Natural killer cell (primary cell): ENCODE results near the gene PCBD1. TPM values are rescaled to one million over a fixed set of nuclear protein-coding genes. Genes with fewer than 3 reads are reported as not detected.

Experiments used
- ATAC-seq, 3 donors: fragments of 150-1000 bp in 2 of 3; fragments of 200-7000 bp in 1 of 3; cut with Tn5 transposase; 1 replicate in 1 of 3; 2 replicates in 2 of 3; pipeline ENCODE4 v1.10.0; 2021; ENCODE audit warnings: mild to moderate bottlenecking in 2 of 3, moderate library complexity in 2 of 3
- DNase-seq, 2 donors: peaks; one replicate each; pipeline versions ENCODE4 v3.0.0 to v3.0.0-alpha.2; 2013 to 2021; ENCODE audit warnings: mixed read lengths in 1 of 2
- H3K27ac ChIP-seq: one replicate; pipeline ENCODE4 v1.5.1; 2013; ENCODE audit warnings: mild to moderate bottlenecking, low read length
- H3K27me3 ChIP-seq: one replicate; pipeline ENCODE4 v1.6.1; 2013; ENCODE audit warnings: low read length; ENCODE audit not compliant: control insufficient read depth, insufficient read depth
- H3K36me3 ChIP-seq: one replicate; pipeline ENCODE4 v1.6.1; 2013; ENCODE audit warnings: low read length; ENCODE audit not compliant: control insufficient read depth, insufficient read depth
- H3K4me1 ChIP-seq: one replicate; pipeline ENCODE4 v1.6.1; 2013; ENCODE audit warnings: low read length; ENCODE audit not compliant: control insufficient read depth, insufficient read depth
- H3K4me3 ChIP-seq: one replicate; pipeline ENCODE4 v1.5.1; 2013; ENCODE audit warnings: low read length
- H3K9me3 ChIP-seq: one replicate; pipeline ENCODE4 v1.6.1; 2013; ENCODE audit warnings: low read length; ENCODE audit not compliant: control insufficient read depth, insufficient read depth
- H3K27ac Mint-ChIP-seq, 2 donors: one replicate each; pipeline ENCODE4 v1.8.0; 2022; ENCODE audit warnings: mild to moderate bottlenecking in 2 of 2, mixed read lengths in 2 of 2, moderate library complexity in 1 of 2
- H3K27me3 Mint-ChIP-seq, 2 donors: one replicate each; pipeline ENCODE4 v1.8.0; 2022; ENCODE audit warnings: low read depth in 2 of 2, mixed read lengths in 2 of 2
- H3K36me3 Mint-ChIP-seq: one replicate; pipeline ENCODE4 v1.8.0; 2022; ENCODE audit warnings: mixed read lengths
- H3K4me1 Mint-ChIP-seq, 2 donors: one replicate each; pipeline ENCODE4 v1.8.0; 2022; ENCODE audit warnings: mixed read lengths in 2 of 2
- H3K4me3 Mint-ChIP-seq: one replicate; pipeline ENCODE4 v1.8.0; 2022; ENCODE audit warnings: mild to moderate bottlenecking, moderate library complexity, mixed read lengths
- H3K9me3 Mint-ChIP-seq, 2 donors: one replicate each; pipeline ENCODE4 v1.8.0; 2022; ENCODE audit warnings: mixed read lengths in 2 of 2
- WGBS: methylation state at CpG from one replicate; pipeline ENCODE4 v1.1.7; 2013; ENCODE audit warnings: missing lambda C conversion rate; ENCODE audit not compliant: insufficient coverage; 5-methylcytosine and 5-hydroxymethylcytosine counted together
- intact Hi-C: fragments of 100-400 bp; cut with micrococcal nuclease; formaldehyde crosslinking; loops from one replicate; pipeline ENCODE4 v1.14.2; 2022
- total RNA-seq, 4 donors: library from RNA; stranded (reverse); fragments of 120-200 nt in 1 of 4; gene quantifications; one replicate each; pipeline versions ENCODE4 v1.2.3 to v1.2.4, GENCODE V29; 2013 to 2022
- TF ChIP-seq, protein P1 (sequence below): fragments of 200-600 bp; IDR thresholded peaks from one replicate; pipeline ENCODE4 v1.8.0; 2022; ENCODE audit warnings: antibody characterized with exemption

The PCBD1 gene
- total RNA-seq, 3 donors from 2014 or later (not counting 1 experiment from before 2014, with no cell fraction given): 7.2 to 15.3 (median 10.4) TPM

DNA sequence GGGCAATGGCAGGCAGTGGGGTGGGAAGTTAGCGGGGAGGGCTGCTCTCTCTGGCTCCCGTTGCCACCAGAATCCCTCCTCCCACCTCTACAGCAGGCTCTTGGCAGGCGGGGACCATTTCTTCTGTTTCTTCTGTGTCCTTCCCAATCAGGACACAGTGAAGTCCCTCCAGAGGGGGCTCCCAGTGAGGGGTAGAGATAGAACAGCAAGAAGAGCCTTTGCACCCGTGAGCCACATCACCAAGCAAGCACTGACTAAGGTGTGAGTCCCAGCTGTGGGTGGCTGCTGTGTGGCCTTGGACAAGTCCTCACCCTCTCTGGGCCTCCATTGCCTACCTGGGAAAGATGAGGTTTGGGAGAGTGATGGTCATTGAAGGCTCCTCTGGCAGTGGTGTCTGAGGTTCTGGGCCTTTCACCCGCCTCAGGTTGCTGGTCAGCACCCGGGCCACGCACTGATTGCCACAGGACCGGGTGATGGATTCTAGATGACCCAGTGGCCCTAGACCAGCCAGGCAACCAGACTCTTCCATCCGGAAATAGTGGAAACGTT, 26.0 kb upstream of the PCBD1 start:
- TF ChIP-seq, protein P1, sequence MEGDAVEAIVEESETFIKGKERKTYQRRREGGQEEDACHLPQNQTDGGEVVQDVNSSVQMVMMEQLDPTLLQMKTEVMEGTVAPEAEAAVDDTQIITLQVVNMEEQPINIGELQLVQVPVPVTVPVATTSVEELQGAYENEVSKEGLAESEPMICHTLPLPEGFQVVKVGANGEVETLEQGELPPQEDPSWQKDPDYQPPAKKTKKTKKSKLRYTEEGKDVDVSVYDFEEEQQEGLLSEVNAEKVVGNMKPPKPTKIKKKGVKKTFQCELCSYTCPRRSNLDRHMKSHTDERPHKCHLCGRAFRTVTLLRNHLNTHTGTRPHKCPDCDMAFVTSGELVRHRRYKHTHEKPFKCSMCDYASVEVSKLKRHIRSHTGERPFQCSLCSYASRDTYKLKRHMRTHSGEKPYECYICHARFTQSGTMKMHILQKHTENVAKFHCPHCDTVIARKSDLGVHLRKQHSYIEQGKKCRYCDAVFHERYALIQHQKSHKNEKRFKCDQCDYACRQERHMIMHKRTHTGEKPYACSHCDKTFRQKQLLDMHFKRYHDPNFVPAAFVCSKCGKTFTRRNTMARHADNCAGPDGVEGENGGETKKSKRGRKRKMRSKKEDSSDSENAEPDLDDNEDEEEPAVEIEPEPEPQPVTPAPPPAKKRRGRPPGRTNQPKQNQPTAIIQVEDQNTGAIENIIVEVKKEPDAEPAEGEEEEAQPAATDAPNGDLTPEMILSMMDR: no peak
- ATAC-seq: no peak
- WGBS: 81% methylated on average over 7 of the region's 10 CpGs
- Mint-ChIP-seq H3K36me3 (no peaks in the 10 kb centered on the region), H3K27me3 (peaks cover 0 to 4% of the 10 kb centered on the region in 2 donors), H3K27ac (no peak overlapping the region), H3K9me3 (no peaks in the 10 kb centered on the region), H3K4me1 (no peaks in the 10 kb centered on the region), H3K4me3 (no peak overlapping the region)
- intact Hi-C loops: no loop called here
- Histone ChIP-seq H3K36me3 (no peaks in the 10 kb centered on the region), H3K9me3 (no peaks in the 10 kb centered on the region), H3K4me1 (no peaks in the 10 kb centered on the region), H3K27me3 (no peaks in the 10 kb centered on the region), H3K27ac (no peak overlapping the region), H3K4me3 (no peak overlapping the region)
- DNase-seq: no peak

DNA sequence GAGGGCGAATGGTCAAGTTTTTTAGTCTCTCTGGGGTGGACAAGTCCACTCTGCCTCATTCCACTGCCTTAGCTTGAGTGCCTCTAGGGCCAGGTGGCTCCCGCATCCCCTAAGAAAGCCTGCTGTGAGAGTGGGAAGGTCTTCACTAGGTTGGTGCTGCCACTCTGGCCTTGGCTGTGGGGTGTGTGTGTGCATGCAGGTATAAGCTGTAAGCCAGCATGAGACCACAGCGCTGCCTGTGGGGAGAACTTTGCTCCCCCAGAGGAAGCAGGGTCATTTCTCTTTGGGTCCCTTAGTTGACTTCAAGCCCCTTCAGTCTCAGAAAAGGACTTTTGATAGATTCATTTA, 25.5 kb upstream of the PCBD1 start:
- WGBS: 88% methylated on average over 3 of the region's 3 CpGs
- Histone ChIP-seq H3K4me1 (no peaks in the 10 kb centered on the region), H3K36me3 (no peaks in the 10 kb centered on the region), H3K27ac (no peak overlapping the region), H3K27me3 (no peaks in the 10 kb centered on the region), H3K9me3 (no peaks in the 10 kb centered on the region), H3K4me3 (no peak overlapping the region)
- no peak for ATAC-seq
- Mint-ChIP-seq H3K4me3 (no peak overlapping the region), H3K27ac (no peak overlapping the region), H3K27me3 (peaks cover 0 to 7% of the 10 kb centered on the region in 2 donors), H3K9me3 (no peaks in the 10 kb centered on the region), H3K36me3 (no peaks in the 10 kb centered on the region), H3K4me1 (no peaks in the 10 kb centered on the region)
- intact Hi-C loops: no loop called here
- TF ChIP-seq, protein P1: no peak
- DNase-seq: no peak

DNA sequence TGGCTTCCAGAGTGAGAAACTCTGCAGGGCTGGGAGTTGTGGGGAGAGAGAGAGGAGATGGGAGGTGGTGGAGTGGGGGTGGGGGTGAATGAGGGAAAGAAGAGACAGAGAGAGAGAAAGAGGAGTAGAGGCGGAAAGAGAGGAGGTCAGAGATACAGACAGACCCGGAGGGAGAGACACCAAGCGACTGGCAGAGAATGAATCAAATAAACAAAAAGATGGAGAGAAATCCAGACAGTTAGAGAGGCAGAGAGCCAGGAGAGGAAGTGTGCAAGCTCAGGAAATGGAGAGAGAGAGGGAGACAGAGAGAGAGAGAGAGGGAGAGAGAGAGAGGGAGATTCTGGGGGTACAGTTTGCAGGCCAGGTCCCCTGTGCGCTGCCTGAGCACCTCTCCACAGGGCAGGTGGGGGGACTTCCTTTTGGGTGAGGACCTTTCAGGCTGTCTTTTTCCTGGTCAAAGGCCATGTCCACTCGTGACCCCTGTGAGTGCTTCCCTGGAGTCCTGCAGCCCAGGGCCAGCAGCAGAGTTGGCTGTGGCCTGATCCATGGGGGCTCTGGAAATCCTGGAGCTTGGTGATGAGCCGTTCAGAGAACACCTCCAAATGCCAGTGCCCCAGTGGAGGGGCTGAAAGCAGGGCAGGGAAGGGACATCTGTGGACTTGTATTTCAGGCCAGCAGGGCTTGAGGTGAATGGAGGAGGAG, 25.0 kb upstream of the PCBD1 start:
- no peaks in the 10 kb centered on the region for H3K36me3 ChIP-seq
- no peak overlapping the region for H3K4me3 Mint-ChIP-seq
- H3K27me3 Mint-ChIP-seq: peaks cover 0 to 9% of the 10 kb centered on the region in 2 donors
- 66% methylated on average over 6 of the region's 6 CpGs for WGBS
- H3K4me3 ChIP-seq: no peak overlapping the region
- no peaks in the 10 kb centered on the region for H3K9me3 Mint-ChIP-seq
- no peak overlapping the region for H3K27ac ChIP-seq
- intact Hi-C loops: no loop called here
- no peaks in the 10 kb centered on the region for H3K9me3 ChIP-seq
- no peaks in the 10 kb centered on the region for H3K36me3 Mint-ChIP-seq
- H3K4me1 Mint-ChIP-seq: no peaks in the 10 kb centered on the region
- no peaks in the 10 kb centered on the region for H3K4me1 ChIP-seq
- DNase-seq (no peak), ATAC-seq (no peak)
- no peaks in the 10 kb centered on the region for H3K27me3 ChIP-seq
- no peak overlapping the region for H3K27ac Mint-ChIP-seq
- TF ChIP-seq, protein P1: no peak

DNA sequence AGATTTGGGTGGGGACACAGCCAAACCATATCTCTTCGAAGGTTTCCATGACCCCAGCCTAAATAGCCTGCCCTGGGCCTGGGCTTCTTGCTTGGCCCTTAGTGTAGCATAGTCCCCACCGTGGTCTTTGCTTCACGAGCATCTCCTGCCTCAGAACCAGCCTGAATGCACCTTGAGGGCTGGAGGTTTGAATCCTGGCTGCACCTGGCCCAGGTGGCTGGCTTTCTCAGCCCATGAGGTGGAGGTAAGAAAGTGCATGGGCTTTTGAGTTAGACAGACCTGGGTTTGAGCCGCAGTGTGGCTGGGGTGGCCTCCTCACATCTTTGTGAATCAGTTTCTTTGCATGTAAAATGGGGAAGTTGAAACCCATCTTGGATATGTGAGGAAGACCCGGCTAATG, 24.2 kb upstream of the PCBD1 start:
- intact Hi-C loops: no loop called here
- Mint-ChIP-seq H3K27me3 (peaks cover 0 to 14% of the 10 kb centered on the region in 2 donors), H3K4me3 (no peak overlapping the region), H3K9me3 (no peaks in the 10 kb centered on the region), H3K4me1 (peaks cover 0 to 4% of the 10 kb centered on the region in 2 donors), H3K36me3 (no peaks in the 10 kb centered on the region), H3K27ac (no peak overlapping the region)
- no peak overlapping the region for H3K27ac ChIP-seq
- ATAC-seq (no peak), DNase-seq (no peak)
- H3K4me1 ChIP-seq: no peaks in the 10 kb centered on the region
- H3K4me3 ChIP-seq: no peak overlapping the region
- 91% methylated on average over 5 of the region's 5 CpGs for WGBS
- H3K9me3 ChIP-seq: no peaks in the 10 kb centered on the region
- no peaks in the 10 kb centered on the region for H3K27me3 ChIP-seq
- no peaks in the 10 kb centered on the region for H3K36me3 ChIP-seq
- TF ChIP-seq, protein P1: no peak
